ENCODE measurements around the gene BATF. TPM values are rescaled to one million over a fixed set of nuclear protein-coding genes. Genes with fewer than 3 reads are reported as not detected.

Gene BATF
- total RNA-seq, 6 experiments from 2014 or later, result 0.24 to 10.4 (median 0.87) TPM

DNA sequence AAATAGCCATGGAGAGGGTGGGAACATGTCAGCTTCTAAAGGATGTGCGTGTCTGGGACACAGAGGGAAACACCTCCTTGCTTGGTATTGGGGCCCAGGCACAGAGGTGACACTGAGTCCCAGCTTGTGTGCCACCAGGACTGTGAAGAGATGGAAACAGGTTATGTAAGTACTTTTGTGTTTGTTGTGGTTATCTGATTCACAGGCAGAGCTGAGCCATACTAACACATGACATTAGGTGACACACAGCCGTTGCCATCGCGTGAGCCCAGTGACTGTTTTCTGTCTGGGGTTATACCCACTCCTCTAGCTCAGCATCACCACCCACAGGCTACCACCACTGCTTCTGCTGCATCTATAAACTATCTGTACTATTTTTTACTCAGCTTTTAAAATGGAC, 44.1 kb downstream of the BATF start:
- TF ChIP-seq POLR2A (IDR thresholded peaks at IDR 0.05), result no peak
- TF ChIP-seq, protein P1, sequence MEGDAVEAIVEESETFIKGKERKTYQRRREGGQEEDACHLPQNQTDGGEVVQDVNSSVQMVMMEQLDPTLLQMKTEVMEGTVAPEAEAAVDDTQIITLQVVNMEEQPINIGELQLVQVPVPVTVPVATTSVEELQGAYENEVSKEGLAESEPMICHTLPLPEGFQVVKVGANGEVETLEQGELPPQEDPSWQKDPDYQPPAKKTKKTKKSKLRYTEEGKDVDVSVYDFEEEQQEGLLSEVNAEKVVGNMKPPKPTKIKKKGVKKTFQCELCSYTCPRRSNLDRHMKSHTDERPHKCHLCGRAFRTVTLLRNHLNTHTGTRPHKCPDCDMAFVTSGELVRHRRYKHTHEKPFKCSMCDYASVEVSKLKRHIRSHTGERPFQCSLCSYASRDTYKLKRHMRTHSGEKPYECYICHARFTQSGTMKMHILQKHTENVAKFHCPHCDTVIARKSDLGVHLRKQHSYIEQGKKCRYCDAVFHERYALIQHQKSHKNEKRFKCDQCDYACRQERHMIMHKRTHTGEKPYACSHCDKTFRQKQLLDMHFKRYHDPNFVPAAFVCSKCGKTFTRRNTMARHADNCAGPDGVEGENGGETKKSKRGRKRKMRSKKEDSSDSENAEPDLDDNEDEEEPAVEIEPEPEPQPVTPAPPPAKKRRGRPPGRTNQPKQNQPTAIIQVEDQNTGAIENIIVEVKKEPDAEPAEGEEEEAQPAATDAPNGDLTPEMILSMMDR (IDR thresholded peaks at IDR 0.05), result no peak
- WGBS (ENCODE audit: insufficient coverage, low coverage, low lambda C conversion rate, missing lambda C conversion rate), result 71% methylated on average over 4 of the region's 4 CpGs
- DNase-seq (no peak), ATAC-seq (peak in 1 of 4 donors; percentile 61)
- intact Hi-C loops (cut with DNase I), result no loop called here
- H3K27me3 ChIP-seq, result no peaks in the 10 kb centered on the region
- no peaks in the 10 kb centered on the region for H3K4me1 ChIP-seq
- H3K36me3 ChIP-seq, result no peaks in the 10 kb centered on the region
- no peak overlapping the region for H3K27ac ChIP-seq
- no peaks in the 10 kb centered on the region for H3K9me3 ChIP-seq
- no peak overlapping the region for H3K4me3 ChIP-seq

DNA sequence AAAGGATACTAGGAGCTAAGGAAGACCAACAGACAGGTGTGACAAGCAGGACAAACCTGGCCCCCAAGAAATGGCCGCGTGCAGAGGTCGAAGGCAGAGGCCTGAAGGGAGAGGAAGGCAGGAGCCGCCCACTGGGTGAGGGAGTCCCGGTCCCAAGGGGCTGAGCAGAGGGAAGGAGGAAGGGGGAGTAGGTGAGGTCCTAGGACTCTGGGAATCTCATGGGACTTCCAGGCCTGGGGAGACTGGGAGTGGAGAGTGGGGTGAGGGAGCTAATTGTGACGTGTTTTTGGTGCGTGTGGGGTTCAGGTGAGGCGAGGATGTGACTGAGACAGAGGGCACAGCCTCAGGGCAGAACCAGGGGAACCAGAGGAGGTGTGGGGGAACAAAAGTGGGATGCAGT, 44.5 kb downstream of the BATF start:
- ATAC-seq (no peak), DNase-seq (no peak)
- TF ChIP-seq, protein P1 (IDR thresholded peaks at IDR 0.05), result no peak
- no peak for TF ChIP-seq POLR2A (IDR thresholded peaks at IDR 0.05)
- H3K27me3 ChIP-seq, result no peaks in the 10 kb centered on the region
- H3K36me3 ChIP-seq, result no peaks in the 10 kb centered on the region
- no peaks in the 10 kb centered on the region for H3K9me3 ChIP-seq
- H3K4me3 ChIP-seq, result no peak overlapping the region
- 82% methylated on average over 8 of the region's 8 CpGs for WGBS (ENCODE audit: insufficient coverage, low coverage, low lambda C conversion rate, missing lambda C conversion rate)
- H3K4me1 ChIP-seq, result no peaks in the 10 kb centered on the region
- intact Hi-C loops (cut with DNase I), result no loop called here
- no peak overlapping the region for H3K27ac ChIP-seq

DNA sequence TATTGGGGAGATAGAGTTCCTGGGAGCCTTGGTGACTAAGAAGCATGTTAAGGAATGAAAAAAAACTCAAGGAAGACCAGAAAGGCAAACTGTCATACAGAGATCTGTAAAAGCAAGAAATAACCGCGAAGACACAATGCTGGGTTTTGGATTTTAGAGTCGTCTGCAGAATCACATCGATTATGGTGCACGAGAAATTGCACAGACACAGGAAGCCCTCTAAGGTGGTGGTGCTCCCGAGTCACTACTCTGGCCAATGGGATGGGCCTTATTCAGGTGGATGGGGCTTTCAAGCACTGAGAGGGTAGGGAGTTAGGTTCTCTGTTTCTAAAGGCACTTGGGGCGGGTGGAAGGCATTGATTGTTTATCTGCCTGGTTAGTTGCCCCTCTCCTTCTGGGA, 45.9 kb downstream of the BATF start:
- Histone ChIP-seq H3K36me3 (no peaks in the 10 kb centered on the region), H3K27ac (no peak overlapping the region), H3K9me3 (no peaks in the 10 kb centered on the region), H3K4me1 (no peaks in the 10 kb centered on the region), H3K4me3 (no peak overlapping the region), H3K27me3 (no peaks in the 10 kb centered on the region)
- no peak for ATAC-seq
- TF ChIP-seq, protein P1 (IDR thresholded peaks at IDR 0.05), result no peak
- no peak for TF ChIP-seq POLR2A (IDR thresholded peaks at IDR 0.05)
- WGBS (ENCODE audit: insufficient coverage, low coverage, low lambda C conversion rate, missing lambda C conversion rate), result 92% methylated on average over 4 of the region's 7 CpGs
- DNase-seq, result no peak
- intact Hi-C loops (cut with DNase I), result no loop called here

DNA sequence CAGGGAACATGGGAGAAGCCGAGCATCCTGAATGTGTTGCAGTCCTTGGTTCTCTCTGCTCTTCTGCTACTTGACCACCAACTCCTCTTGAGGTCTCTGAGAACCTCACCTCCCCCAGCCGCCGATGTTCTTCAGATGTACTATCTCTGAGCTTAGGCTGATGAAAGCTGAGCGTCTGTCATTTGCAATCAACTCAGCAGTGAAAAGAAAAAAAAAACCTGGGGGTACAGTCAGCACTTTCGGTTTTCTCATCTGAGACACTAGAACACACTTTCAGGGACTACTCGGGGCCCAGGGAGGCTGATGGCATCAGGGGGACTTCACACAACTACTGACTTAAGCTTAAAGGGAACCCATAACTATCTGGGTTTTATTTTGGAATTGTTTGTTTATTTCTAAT, 46.5 kb downstream of the BATF start:
- Histone ChIP-seq H3K27me3 (no peaks in the 10 kb centered on the region), H3K36me3 (no peaks in the 10 kb centered on the region), H3K4me3 (no peak overlapping the region), H3K9me3 (no peaks in the 10 kb centered on the region), H3K27ac (no peak overlapping the region), H3K4me1 (no peaks in the 10 kb centered on the region)
- intact Hi-C loops (cut with DNase I), result no loop called here
- TF ChIP-seq POLR2A (IDR thresholded peaks at IDR 0.05), result no peak
- TF ChIP-seq, protein P1 (IDR thresholded peaks at IDR 0.05), result no peak
- no peak for DNase-seq
- 84% methylated on average over 4 of the region's 6 CpGs for WGBS (ENCODE audit: insufficient coverage, low coverage, low lambda C conversion rate, missing lambda C conversion rate)
- no peak for ATAC-seq

DNA sequence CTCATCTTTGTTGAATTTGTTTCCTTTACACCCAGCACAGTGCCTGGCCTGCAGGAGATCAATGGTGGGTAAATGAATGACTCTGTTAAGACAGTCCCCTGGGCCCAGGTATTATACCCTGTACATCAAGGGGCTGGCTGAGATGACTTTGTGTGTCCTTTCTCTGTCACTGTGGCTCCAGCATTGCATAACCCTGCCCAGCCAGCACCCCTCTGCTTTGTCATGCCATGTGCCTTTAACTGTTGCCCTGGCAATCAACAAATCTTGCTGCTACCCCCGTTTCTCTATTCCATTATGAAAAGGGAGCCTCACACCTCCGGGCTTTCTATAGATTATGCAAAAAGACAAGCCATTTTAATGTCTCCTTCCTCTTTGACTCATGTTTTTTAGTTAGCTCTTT, 48.5 kb downstream of the BATF start:
- intact Hi-C loops (cut with DNase I), result no loop called here
- TF ChIP-seq, protein P1 (IDR thresholded peaks at IDR 0.05), result no peak
- no peak for TF ChIP-seq POLR2A (IDR thresholded peaks at IDR 0.05)
- no peak overlapping the region for H3K27ac ChIP-seq
- ATAC-seq, result no peak
- H3K4me3 ChIP-seq, result no peak overlapping the region
- DNase-seq, result no peak
- H3K27me3 ChIP-seq, result no peaks in the 10 kb centered on the region
- H3K36me3 ChIP-seq, result no peaks in the 10 kb centered on the region
- H3K9me3 ChIP-seq, result no peaks in the 10 kb centered on the region
- no peaks in the 10 kb centered on the region for H3K4me1 ChIP-seq
- 36% methylated on average over 2 of the region's 2 CpGs for WGBS (ENCODE audit: insufficient coverage, low coverage, low lambda C conversion rate, missing lambda C conversion rate)

All from right lobe of liver (tissue), 6 donors.